Measurements from ENCODE around the gene ANKRD13A. TPM values are rescaled to one million over a fixed set of nuclear protein-coding genes. Genes with fewer than 3 reads are reported as not detected.
"Not testable (repeated sequence)": the region's sequence is repeated elsewhere in the genome, so short reads cannot be mapped to it uniquely, and the experiment has no call there.

The ANKRD13A gene
- total RNA-seq, 1 donor from 2014 or later, result 15.5 TPM

- DNase-seq (ENCODE audit: low spot score), result no peak
- intact Hi-C loops (cut with DNase I), result no loop called here
Measured at GRCh38 chr12:109981311-109981710, 17.9 kb upstream of the ANKRD13A start.

GRCh38 chr12:109982210-109982609, 17.0 kb upstream of the ANKRD13A start:
- intact Hi-C loops (cut with DNase I), result no loop called here
- DNase-seq (ENCODE audit: low spot score), result no peak

GRCh38 chr12:109983432-109984142, 15.6 kb upstream of the ANKRD13A start:
- DNase-seq (ENCODE audit: low spot score), result no peak
- intact Hi-C loops (cut with DNase I), result no loop called here

- DNase-seq (ENCODE audit: low spot score); intact Hi-C loops (cut with DNase I): not testable (repeated sequence)
Measured at GRCh38 chr12:109986236-109986635, 13.0 kb upstream of the ANKRD13A start.

GRCh38 chr12:109987615-109988014, 11.6 kb upstream of the ANKRD13A start:
- DNase-seq (ENCODE audit: low spot score), result no peak
- intact Hi-C loops (cut with DNase I), result no loop called here

GRCh38 chr12:109988274-109988673, 11.0 kb upstream of the ANKRD13A start:
- intact Hi-C loops (cut with DNase I), result no loop called here
- no peak for DNase-seq (ENCODE audit: low spot score)

- intact Hi-C loops (cut with DNase I), result no loop called here
Measured at GRCh38 chr12:109988903-109989302, 10.3 kb upstream of the ANKRD13A start.

GRCh38 chr12:109989380-109989779, 9.8 kb upstream of the ANKRD13A start:
- intact Hi-C loops (cut with DNase I), result no loop called here

More at GRCh38 chr12:109988903-109989302, 10.3 kb upstream of the ANKRD13A start:
- DNase-seq (ENCODE audit: low spot score), result no peak

GRCh38 chr12:109991586-109991985, 7.6 kb upstream of the ANKRD13A start:
- intact Hi-C loops (cut with DNase I), result no loop called here
- DNase-seq (ENCODE audit: low spot score), result no peak

More at GRCh38 chr12:109989380-109989779, 9.8 kb upstream of the ANKRD13A start:
- no peak for DNase-seq (ENCODE audit: low spot score)

- intact Hi-C loops (cut with DNase I), result no loop called here
- no peak for DNase-seq (ENCODE audit: low spot score)
Measured at GRCh38 chr12:109993091-109993490, 6.1 kb upstream of the ANKRD13A start.

GRCh38 chr12:109994401-109995175, 4.6 kb upstream of the ANKRD13A start:
- no peak for DNase-seq (ENCODE audit: low spot score)
- intact Hi-C loops (cut with DNase I), result loop anchor here (5.0 kb wide), 2 partner anchors 48 to 92 kb away; partner anchors contain the start of gene TCHP

- intact Hi-C loops (cut with DNase I), result loop anchor here (5.0 kb wide), 2 partner anchors 47 to 93 kb away; partner anchors contain the start of gene TCHP
- DNase-seq (ENCODE audit: low spot score), result no peak
Measured at GRCh38 chr12:109995361-109995685, 3.9 kb upstream of the ANKRD13A start.

GRCh38 chr12:109995686-109996482, 3.3 kb upstream of the ANKRD13A start, which contains the start of gene GIT2:
GIT2 (minus strand) TSS chr12:109996368; CDS start chr12:109996224, 144 bp downstream.
- intact Hi-C loops (cut with DNase I), result loop anchor here (5.0 kb wide), 2 partner anchors 46 to 94 kb away; partner anchors contain the start of gene TCHP
- DNase-seq (ENCODE audit: low spot score), result peak; percentile 97

- no peak for DNase-seq (ENCODE audit: low spot score)
- intact Hi-C loops (cut with DNase I), result loop anchor here (5.0 kb wide), 2 partner anchors 46 to 94 kb away; partner anchors contain the start of gene TCHP
Measured at GRCh38 chr12:109996483-109996853, 2.8 kb upstream of the ANKRD13A start.

GRCh38 chr12:109997393-109997792, 1.8 kb upstream of the ANKRD13A start:
- no peak for DNase-seq (ENCODE audit: low spot score)
- intact Hi-C loops (cut with DNase I), result loop anchor here (5.0 kb wide), 2 partner anchors 45 to 95 kb away; partner anchors contain the start of gene TCHP

- no peak for DNase-seq (ENCODE audit: low spot score)
- intact Hi-C loops (cut with DNase I), result loop anchor here (5.0 kb wide), 2 partner anchors 44 to 96 kb away; partner anchors contain the start of gene TCHP
Measured at GRCh38 chr12:109998241-109998903, 858 bp upstream of the ANKRD13A start.

- no peak for DNase-seq (ENCODE audit: low spot score)
- intact Hi-C loops (cut with DNase I), result loop anchor here (5.0 kb wide), 2 partner anchors 43 to 97 kb away; partner anchors contain the start of gene TCHP
Measured at GRCh38 chr12:109999649-109999971, 380 bp downstream of the ANKRD13A start.

- intact Hi-C loops (cut with DNase I), result loop anchor here (5.0 kb wide), 2 partner anchors 42 to 98 kb away; partner anchors contain the start of gene TCHP
- DNase-seq (ENCODE audit: low spot score), result no peak
Measured at GRCh38 chr12:109999983-110000505, 814 bp downstream of the ANKRD13A start.

GRCh38 chr12:110001596-110001995, 2.4 kb downstream of the ANKRD13A start:
- intact Hi-C loops (cut with DNase I), result no loop called here
- no peak for DNase-seq (ENCODE audit: low spot score)
